Measurements from ENCODE around the gene IL25. TPM values are rescaled to one million over a fixed set of nuclear protein-coding genes. Genes with fewer than 3 reads are reported as not detected.
A peak's percentile ranks its signal among the peaks of the same experiment; 100 is the strongest.

The IL25 gene
- total and polyA plus RNA-seq, 5 donors from 2014 or later = not detected

- Histone ChIP-seq H3K36me3 (ENCODE audit: control insufficient read depth, insufficient read depth, low read length) (no peaks in the 10 kb centered on the region), H3K9me3 (ENCODE audit: control insufficient read depth in 2 of 2, low read length in 2 of 2) (no peaks in the 10 kb centered on the region), H3K27me3 (ENCODE audit: control insufficient read depth, insufficient read depth, low read length) (no peaks in the 10 kb centered on the region), H3K27ac (ENCODE audit: insufficient read depth, low read length, poor library complexity, severe bottlenecking) (no peak overlapping the region), H3K4me1 (ENCODE audit: control insufficient read depth, insufficient read depth, low read length, poor library complexity, severe bottlenecking) (no peaks in the 10 kb centered on the region), H3K4me3 (ENCODE audit: low read depth, low read length) (no peak overlapping the region)
- no peaks in the 10 kb centered on the region for H3K4me1 Mint-ChIP-seq
- no peak overlapping the region for H3K4me3 Mint-ChIP-seq
- no peaks in the 10 kb centered on the region for H3K36me3 Mint-ChIP-seq
- H3K27ac Mint-ChIP-seq = peak overlapping the region in 1 of 3 donors; percentile 77
- ATAC-seq (ENCODE audit: low read depth in 2 of 2) = no peak
- no peak for DNase-seq
- no peaks in the 10 kb centered on the region for H3K9me3 Mint-ChIP-seq
- H3K27me3 Mint-ChIP-seq = no peaks in the 10 kb centered on the region
These were observed 7.7 kb downstream of the IL25 start for GRCh38 chr14:23380197-23380914.

DNA sequence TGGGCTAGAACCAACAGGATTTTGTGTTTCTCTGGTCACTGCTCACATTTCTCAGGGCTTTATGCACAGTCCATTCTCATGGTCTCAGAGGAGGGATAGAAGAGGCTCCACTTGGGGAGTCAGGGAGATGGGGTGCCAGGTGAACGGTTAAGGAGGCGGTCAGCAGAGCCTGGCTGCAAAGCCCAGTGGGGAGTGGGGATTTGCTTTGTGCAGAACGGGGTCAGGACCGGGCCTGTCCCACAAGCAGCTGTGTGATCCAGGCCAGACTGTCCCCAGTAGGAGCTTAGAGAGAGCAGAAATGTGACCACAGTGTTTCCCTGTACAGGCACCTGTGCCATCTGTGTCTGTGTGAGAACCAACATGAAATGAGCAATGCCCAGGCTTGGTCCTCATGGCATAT is 8.4 kb downstream of the IL25 start:
- ATAC-seq (ENCODE audit: low read depth in 2 of 2) (no peak), DNase-seq (no peak)
- Mint-ChIP-seq H3K9me3 (no peaks in the 10 kb centered on the region), H3K36me3 (no peaks in the 10 kb centered on the region), H3K4me1 (no peaks in the 10 kb centered on the region), H3K27ac (peak overlapping the region in 1 of 3 donors; percentile 12), H3K27me3 (no peaks in the 10 kb centered on the region), H3K4me3 (no peak overlapping the region)
- H3K27ac ChIP-seq (ENCODE audit: insufficient read depth, low read length, poor library complexity, severe bottlenecking) = no peak overlapping the region
- H3K4me3 ChIP-seq (ENCODE audit: low read depth, low read length) = no peak overlapping the region
- H3K4me1 ChIP-seq (ENCODE audit: control insufficient read depth, insufficient read depth, low read length, poor library complexity, severe bottlenecking) = no peaks in the 10 kb centered on the region
- H3K9me3 ChIP-seq (ENCODE audit: control insufficient read depth in 2 of 2, low read length in 2 of 2) = no peaks in the 10 kb centered on the region
- H3K27me3 ChIP-seq (ENCODE audit: control insufficient read depth, insufficient read depth, low read length) = no peaks in the 10 kb centered on the region
- H3K36me3 ChIP-seq (ENCODE audit: control insufficient read depth, insufficient read depth, low read length) = no peaks in the 10 kb centered on the region

DNA sequence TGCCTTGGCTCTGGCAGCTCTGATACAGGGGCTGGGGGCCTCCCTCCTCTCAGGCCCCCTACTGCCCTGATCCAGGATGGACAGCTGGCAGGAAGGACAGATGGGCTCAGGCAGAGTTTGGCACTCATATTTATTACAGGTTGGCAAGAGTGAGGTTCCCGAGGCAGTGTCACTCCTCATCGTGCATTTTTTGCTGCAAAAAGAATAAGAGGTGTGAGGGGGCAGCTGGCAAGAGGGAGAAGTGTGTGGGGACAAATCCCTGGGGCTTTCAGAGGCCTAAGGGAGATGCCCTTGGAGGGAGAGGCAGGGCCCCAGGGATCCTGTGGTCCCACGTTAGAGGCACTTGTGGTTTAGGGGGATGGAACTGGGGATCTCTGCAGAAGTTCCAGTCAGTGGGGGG is 9.3 kb downstream of the IL25 start:
- Histone ChIP-seq H3K27ac (ENCODE audit: insufficient read depth, low read length, poor library complexity, severe bottlenecking) (no peak overlapping the region), H3K4me3 (ENCODE audit: low read depth, low read length) (no peak overlapping the region), H3K27me3 (ENCODE audit: control insufficient read depth, insufficient read depth, low read length) (no peaks in the 10 kb centered on the region), H3K9me3 (ENCODE audit: control insufficient read depth in 2 of 2, low read length in 2 of 2) (no peaks in the 10 kb centered on the region), H3K36me3 (ENCODE audit: control insufficient read depth, insufficient read depth, low read length) (no peaks in the 10 kb centered on the region), H3K4me1 (ENCODE audit: control insufficient read depth, insufficient read depth, low read length, poor library complexity, severe bottlenecking) (no peaks in the 10 kb centered on the region)
- ATAC-seq (ENCODE audit: low read depth in 2 of 2) = no peak
- Mint-ChIP-seq H3K9me3 (no peaks in the 10 kb centered on the region), H3K27me3 (no peaks in the 10 kb centered on the region), H3K4me3 (no peak overlapping the region), H3K36me3 (no peaks in the 10 kb centered on the region), H3K27ac (no peak overlapping the region), H3K4me1 (no peaks in the 10 kb centered on the region)
- no peak for DNase-seq

GRCh38 chr14:23382276-23382675 is 9.7 kb downstream of the IL25 start:
- no peaks in the 10 kb centered on the region for H3K4me1 Mint-ChIP-seq
- no peaks in the 10 kb centered on the region for H3K9me3 ChIP-seq (ENCODE audit: control insufficient read depth in 2 of 2, low read length in 2 of 2)
- no peaks in the 10 kb centered on the region for H3K9me3 Mint-ChIP-seq
- H3K36me3 ChIP-seq (ENCODE audit: control insufficient read depth, insufficient read depth, low read length) = no peaks in the 10 kb centered on the region
- no peaks in the 10 kb centered on the region for H3K27me3 Mint-ChIP-seq
- H3K4me3 ChIP-seq (ENCODE audit: low read depth, low read length) = no peak overlapping the region
- no peak overlapping the region for H3K27ac ChIP-seq (ENCODE audit: insufficient read depth, low read length, poor library complexity, severe bottlenecking)
- ATAC-seq (ENCODE audit: low read depth in 2 of 2) (no peak), DNase-seq (no peak)
- no peaks in the 10 kb centered on the region for H3K4me1 ChIP-seq (ENCODE audit: control insufficient read depth, insufficient read depth, low read length, poor library complexity, severe bottlenecking)
- no peak overlapping the region for H3K4me3 Mint-ChIP-seq
- no peak overlapping the region for H3K27ac Mint-ChIP-seq
- no peaks in the 10 kb centered on the region for H3K36me3 Mint-ChIP-seq
- no peaks in the 10 kb centered on the region for H3K27me3 ChIP-seq (ENCODE audit: control insufficient read depth, insufficient read depth, low read length)

- H3K4me3 Mint-ChIP-seq = no peak overlapping the region
- Histone ChIP-seq H3K36me3 (ENCODE audit: control insufficient read depth, insufficient read depth, low read length) (no peaks in the 10 kb centered on the region), H3K27ac (ENCODE audit: insufficient read depth, low read length, poor library complexity, severe bottlenecking) (no peak overlapping the region), H3K27me3 (ENCODE audit: control insufficient read depth, insufficient read depth, low read length) (no peaks in the 10 kb centered on the region), H3K9me3 (ENCODE audit: control insufficient read depth in 2 of 2, low read length in 2 of 2) (no peaks in the 10 kb centered on the region), H3K4me1 (ENCODE audit: control insufficient read depth, insufficient read depth, low read length, poor library complexity, severe bottlenecking) (no peaks in the 10 kb centered on the region), H3K4me3 (ENCODE audit: low read depth, low read length) (no peak overlapping the region)
- DNase-seq (no peak), ATAC-seq (ENCODE audit: low read depth in 2 of 2) (no peak)
- H3K27me3 Mint-ChIP-seq = no peaks in the 10 kb centered on the region
- H3K9me3 Mint-ChIP-seq = no peaks in the 10 kb centered on the region
- no peaks in the 10 kb centered on the region for H3K4me1 Mint-ChIP-seq
- no peaks in the 10 kb centered on the region for H3K36me3 Mint-ChIP-seq
- H3K27ac Mint-ChIP-seq = no peak overlapping the region
These were observed 10.3 kb downstream of the IL25 start for GRCh38 chr14:23382731-23383440.

- Histone ChIP-seq H3K36me3 (ENCODE audit: control insufficient read depth, insufficient read depth, low read length) (no peaks in the 10 kb centered on the region), H3K4me3 (ENCODE audit: low read depth, low read length) (no peak overlapping the region), H3K27me3 (ENCODE audit: control insufficient read depth, insufficient read depth, low read length) (no peaks in the 10 kb centered on the region), H3K9me3 (ENCODE audit: control insufficient read depth in 2 of 2, low read length in 2 of 2) (no peaks in the 10 kb centered on the region), H3K27ac (ENCODE audit: insufficient read depth, low read length, poor library complexity, severe bottlenecking) (no peak overlapping the region), H3K4me1 (ENCODE audit: control insufficient read depth, insufficient read depth, low read length, poor library complexity, severe bottlenecking) (no peaks in the 10 kb centered on the region)
- DNase-seq = no peak
- no peak for ATAC-seq (ENCODE audit: low read depth in 2 of 2)
- no peak overlapping the region for H3K4me3 Mint-ChIP-seq
- H3K9me3 Mint-ChIP-seq = no peaks in the 10 kb centered on the region
- H3K27ac Mint-ChIP-seq = no peak overlapping the region
- H3K36me3 Mint-ChIP-seq = no peaks in the 10 kb centered on the region
- H3K4me1 Mint-ChIP-seq = no peaks in the 10 kb centered on the region
- H3K27me3 Mint-ChIP-seq = no peaks in the 10 kb centered on the region
These were observed 11.9 kb downstream of the IL25 start for GRCh38 chr14:23384364-23385080.

DNA sequence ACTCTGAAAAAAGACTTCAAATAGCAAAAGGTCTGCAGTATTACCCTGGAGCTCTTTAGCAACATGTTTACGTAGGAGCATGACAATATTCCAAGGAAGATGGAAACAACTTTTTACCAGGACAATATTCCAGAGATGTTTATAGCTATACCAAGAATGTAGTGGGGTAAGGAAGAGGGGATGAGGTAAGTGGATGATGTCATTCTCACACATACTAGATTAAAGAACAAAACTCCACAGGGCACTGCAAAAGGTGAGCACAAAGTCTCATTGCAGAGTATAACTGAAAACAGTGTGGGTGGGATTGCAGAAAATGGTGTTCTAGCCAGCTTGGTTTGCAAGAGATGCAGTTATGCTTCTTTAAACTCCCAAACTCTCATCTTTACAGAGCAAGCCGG is 12.6 kb downstream of the IL25 start:
- Histone ChIP-seq H3K4me1 (ENCODE audit: control insufficient read depth, insufficient read depth, low read length, poor library complexity, severe bottlenecking) (no peaks in the 10 kb centered on the region), H3K9me3 (ENCODE audit: control insufficient read depth in 2 of 2, low read length in 2 of 2) (no peaks in the 10 kb centered on the region), H3K27ac (ENCODE audit: insufficient read depth, low read length, poor library complexity, severe bottlenecking) (no peak overlapping the region), H3K4me3 (ENCODE audit: low read depth, low read length) (no peak overlapping the region), H3K27me3 (ENCODE audit: control insufficient read depth, insufficient read depth, low read length) (no peaks in the 10 kb centered on the region), H3K36me3 (ENCODE audit: control insufficient read depth, insufficient read depth, low read length) (no peaks in the 10 kb centered on the region)
- DNase-seq = no peak
- H3K27ac Mint-ChIP-seq = no peak overlapping the region
- H3K36me3 Mint-ChIP-seq = no peaks in the 10 kb centered on the region
- H3K27me3 Mint-ChIP-seq = peaks cover under 1% of the 10 kb centered on the region
- peaks cover 0 to 2% (median 0%) of the 10 kb centered on the region in 7 donors for H3K9me3 Mint-ChIP-seq
- ATAC-seq (ENCODE audit: low read depth in 2 of 2) = no peak
- no peak overlapping the region for H3K4me3 Mint-ChIP-seq
- no peaks in the 10 kb centered on the region for H3K4me1 Mint-ChIP-seq

Measured in CD4-positive, CD25-positive, alpha-beta regulatory T cell (primary cell).